ENCODE data around the gene PIWIL1.

The PIWIL1 gene

GRCh38 chr12:130367523-130367922 lies 29.8 kb downstream of the PIWIL1 start:
- FAIRE-seq, result no peak
- TF ChIP-seq CTCF (IDR thresholded peaks at IDR 0.05; ENCODE audit: insufficient read depth, missing control alignments), result no peak

GRCh38 chr12:130369816-130370215 lies 32.1 kb downstream of the PIWIL1 start:
- no peak for TF ChIP-seq CTCF (IDR thresholded peaks at IDR 0.05; ENCODE audit: insufficient read depth, missing control alignments)
- DNase-seq (ENCODE audit: insufficient read length, low spot score), result no peak
- no peak for FAIRE-seq

More at GRCh38 chr12:130367523-130367922, 29.8 kb downstream of the PIWIL1 start:
- no peak for DNase-seq (ENCODE audit: insufficient read length, low spot score)

GRCh38 chr12:130371296-130371695 lies 33.6 kb downstream of the PIWIL1 start:
- FAIRE-seq (no peak), DNase-seq (ENCODE audit: insufficient read length, low spot score) (no peak)
- no peak for TF ChIP-seq CTCF (IDR thresholded peaks at IDR 0.05; ENCODE audit: insufficient read depth, missing control alignments)

- DNase-seq (ENCODE audit: insufficient read length, low spot score) (no peak), FAIRE-seq (no peak)
- TF ChIP-seq CTCF (IDR thresholded peaks at IDR 0.05; ENCODE audit: insufficient read depth, missing control alignments), result no peak
These were observed 35.2 kb downstream of the PIWIL1 start for GRCh38 chr12:130372936-130373335.

- FAIRE-seq (no peak), DNase-seq (ENCODE audit: insufficient read length, low spot score) (no peak)
- TF ChIP-seq CTCF (IDR thresholded peaks at IDR 0.05; ENCODE audit: insufficient read depth, missing control alignments), result no peak
These were observed 36.4 kb downstream of the PIWIL1 start for GRCh38 chr12:130374083-130374482.

- DNase-seq (ENCODE audit: insufficient read length, low spot score), result no peak
- TF ChIP-seq CTCF (IDR thresholded peaks at IDR 0.05; ENCODE audit: insufficient read depth, missing control alignments), result no peak
- FAIRE-seq, result no peak
These were observed 37.9 kb downstream of the PIWIL1 start for GRCh38 chr12:130375296-130376287.

GRCh38 chr12:130382818-130383217 lies 45.1 kb downstream of the PIWIL1 start:
- FAIRE-seq, result no peak
- TF ChIP-seq CTCF (IDR thresholded peaks at IDR 0.05; ENCODE audit: insufficient read depth, missing control alignments), result no peak
- DNase-seq (ENCODE audit: insufficient read length, low spot score), result no peak
